Ishikawa (cell line): Measurements from ENCODE around the gene CD248.

ENCODE experiments used
- CEBPB ChIP-seq: IDR thresholded peaks from 2 replicates; pipeline ENCODE4 v1.6.1; 2012
- CREB1 ChIP-seq: IDR thresholded peaks from 2 replicates; pipeline ENCODE4 v1.6.1; 2012; ENCODE audit warnings: low read depth
- EGR1 ChIP-seq: IDR thresholded peaks from 2 replicates; pipeline ENCODE4 v1.6.1; 2012
- EP300 ChIP-seq: IDR thresholded peaks from 2 replicates; pipeline ENCODE4 v1.6.1; 2012; ENCODE audit warnings: borderline replicate concordance
- FOXM1 ChIP-seq: IDR thresholded peaks from 2 replicates; pipeline ENCODE4 v1.6.1; 2012; ENCODE audit warnings: low read depth, borderline replicate concordance
- NFIC ChIP-seq: IDR thresholded peaks from 2 replicates; pipeline ENCODE4 v1.6.1; 2012
- RAD21 ChIP-seq: IDR thresholded peaks from 2 replicates; pipeline ENCODE4 v1.6.1; 2012; ENCODE audit warnings: low read depth
- TAF1 ChIP-seq: IDR thresholded peaks from 2 replicates; pipeline ENCODE4 v1.6.1; 2012; ENCODE audit warnings: low read depth, mild to moderate bottlenecking
- TCF12 ChIP-seq: IDR thresholded peaks from 2 replicates; pipeline ENCODE4 v1.6.1; 2012; ENCODE audit warnings: low read depth
- TEAD4 ChIP-seq: IDR thresholded peaks from 2 replicates; pipeline ENCODE4 v1.6.1; 2012
- YY1 ChIP-seq: IDR thresholded peaks from 2 replicates; pipeline ENCODE4 v1.6.1; 2012; ENCODE audit warnings: low read depth
- ZBTB7A ChIP-seq: IDR thresholded peaks from 2 replicates; pipeline ENCODE4 v1.6.1; 2012; ENCODE audit warnings: low read depth
- TF ChIP-seq, protein P1 (sequence below): IDR thresholded peaks from 2 replicates; pipeline ENCODE4 v1.6.1; 2012
- TF ChIP-seq, protein P2 (sequence below): IDR thresholded peaks from 2 replicates; pipeline ENCODE4 v1.6.1; 2012
- TF ChIP-seq, protein P3 (sequence below): IDR thresholded peaks from 2 replicates; pipeline ENCODE4 v1.6.1; 2012; ENCODE audit warnings: low read depth, mild to moderate bottlenecking

CD248 gene

DNA sequence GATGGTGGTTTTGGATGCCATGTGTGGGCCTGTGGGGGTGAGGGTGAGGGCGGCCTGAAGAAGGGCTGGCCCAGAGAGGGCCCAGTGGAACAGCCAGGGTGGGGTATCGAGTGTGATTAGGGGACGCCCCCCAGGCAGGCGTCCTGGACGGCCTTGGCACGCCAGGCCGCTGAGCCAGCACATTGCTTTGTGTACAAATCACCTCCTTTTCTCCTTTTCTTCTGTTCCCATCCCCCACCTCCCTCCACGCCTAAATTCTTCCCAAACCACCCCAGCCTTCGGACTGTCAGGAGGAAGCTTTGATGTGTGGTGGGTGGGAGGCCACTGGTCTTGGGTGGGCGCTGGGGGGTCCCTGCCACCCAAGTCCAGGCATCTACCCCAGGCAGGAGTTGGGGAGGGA, 7.8 kb upstream of the CD248 start:
- TF ChIP-seq CREB1 = no peak
- TF ChIP-seq CEBPB = no peak
- TF ChIP-seq ZBTB7A = no peak
- no peak for TF ChIP-seq RAD21

DNA sequence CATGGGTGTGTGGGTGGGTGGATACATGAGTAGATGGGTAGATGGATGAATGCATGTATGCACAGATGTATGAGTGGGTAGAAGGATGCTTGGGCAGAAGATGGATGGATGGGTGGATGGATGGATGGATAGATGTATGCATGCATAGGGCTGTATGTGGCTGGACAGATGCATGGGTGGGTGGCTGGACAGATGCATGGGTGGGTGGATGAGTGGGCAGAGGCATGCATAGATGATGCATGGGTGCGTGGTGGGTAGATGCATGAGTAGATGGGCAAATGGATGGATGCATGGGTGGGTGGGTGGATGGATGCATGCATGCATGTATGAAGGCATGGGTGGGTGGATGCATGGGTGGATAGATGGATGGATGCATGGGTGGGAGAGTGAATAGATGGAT, 6.8 kb upstream of the CD248 start:
- TF ChIP-seq NFIC (no peak), FOXM1 (no peak), EGR1 (no peak), CREB1 (no peak), TAF1 (no peak), RAD21 (no peak), TCF12 (no peak), CEBPB (no peak), EP300 (no peak), ZBTB7A (no peak), TEAD4 (no peak)
- TF ChIP-seq, protein P1, sequence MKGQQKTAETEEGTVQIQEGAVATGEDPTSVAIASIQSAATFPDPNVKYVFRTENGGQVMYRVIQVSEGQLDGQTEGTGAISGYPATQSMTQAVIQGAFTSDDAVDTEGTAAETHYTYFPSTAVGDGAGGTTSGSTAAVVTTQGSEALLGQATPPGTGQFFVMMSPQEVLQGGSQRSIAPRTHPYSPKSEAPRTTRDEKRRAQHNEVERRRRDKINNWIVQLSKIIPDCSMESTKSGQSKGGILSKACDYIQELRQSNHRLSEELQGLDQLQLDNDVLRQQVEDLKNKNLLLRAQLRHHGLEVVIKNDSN = no peak
- TF ChIP-seq, protein P2, sequence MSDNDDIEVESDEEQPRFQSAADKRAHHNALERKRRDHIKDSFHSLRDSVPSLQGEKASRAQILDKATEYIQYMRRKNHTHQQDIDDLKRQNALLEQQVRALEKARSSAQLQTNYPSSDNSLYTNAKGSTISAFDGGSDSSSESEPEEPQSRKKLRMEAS = no peak
- TF ChIP-seq, protein P3, sequence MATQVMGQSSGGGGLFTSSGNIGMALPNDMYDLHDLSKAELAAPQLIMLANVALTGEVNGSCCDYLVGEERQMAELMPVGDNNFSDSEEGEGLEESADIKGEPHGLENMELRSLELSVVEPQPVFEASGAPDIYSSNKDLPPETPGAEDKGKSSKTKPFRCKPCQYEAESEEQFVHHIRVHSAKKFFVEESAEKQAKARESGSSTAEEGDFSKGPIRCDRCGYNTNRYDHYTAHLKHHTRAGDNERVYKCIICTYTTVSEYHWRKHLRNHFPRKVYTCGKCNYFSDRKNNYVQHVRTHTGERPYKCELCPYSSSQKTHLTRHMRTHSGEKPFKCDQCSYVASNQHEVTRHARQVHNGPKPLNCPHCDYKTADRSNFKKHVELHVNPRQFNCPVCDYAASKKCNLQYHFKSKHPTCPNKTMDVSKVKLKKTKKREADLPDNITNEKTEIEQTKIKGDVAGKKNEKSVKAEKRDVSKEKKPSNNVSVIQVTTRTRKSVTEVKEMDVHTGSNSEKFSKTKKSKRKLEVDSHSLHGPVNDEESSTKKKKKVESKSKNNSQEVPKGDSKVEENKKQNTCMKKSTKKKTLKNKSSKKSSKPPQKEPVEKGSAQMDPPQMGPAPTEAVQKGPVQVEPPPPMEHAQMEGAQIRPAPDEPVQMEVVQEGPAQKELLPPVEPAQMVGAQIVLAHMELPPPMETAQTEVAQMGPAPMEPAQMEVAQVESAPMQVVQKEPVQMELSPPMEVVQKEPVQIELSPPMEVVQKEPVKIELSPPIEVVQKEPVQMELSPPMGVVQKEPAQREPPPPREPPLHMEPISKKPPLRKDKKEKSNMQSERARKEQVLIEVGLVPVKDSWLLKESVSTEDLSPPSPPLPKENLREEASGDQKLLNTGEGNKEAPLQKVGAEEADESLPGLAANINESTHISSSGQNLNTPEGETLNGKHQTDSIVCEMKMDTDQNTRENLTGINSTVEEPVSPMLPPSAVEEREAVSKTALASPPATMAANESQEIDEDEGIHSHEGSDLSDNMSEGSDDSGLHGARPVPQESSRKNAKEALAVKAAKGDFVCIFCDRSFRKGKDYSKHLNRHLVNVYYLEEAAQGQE = no peak

DNA sequence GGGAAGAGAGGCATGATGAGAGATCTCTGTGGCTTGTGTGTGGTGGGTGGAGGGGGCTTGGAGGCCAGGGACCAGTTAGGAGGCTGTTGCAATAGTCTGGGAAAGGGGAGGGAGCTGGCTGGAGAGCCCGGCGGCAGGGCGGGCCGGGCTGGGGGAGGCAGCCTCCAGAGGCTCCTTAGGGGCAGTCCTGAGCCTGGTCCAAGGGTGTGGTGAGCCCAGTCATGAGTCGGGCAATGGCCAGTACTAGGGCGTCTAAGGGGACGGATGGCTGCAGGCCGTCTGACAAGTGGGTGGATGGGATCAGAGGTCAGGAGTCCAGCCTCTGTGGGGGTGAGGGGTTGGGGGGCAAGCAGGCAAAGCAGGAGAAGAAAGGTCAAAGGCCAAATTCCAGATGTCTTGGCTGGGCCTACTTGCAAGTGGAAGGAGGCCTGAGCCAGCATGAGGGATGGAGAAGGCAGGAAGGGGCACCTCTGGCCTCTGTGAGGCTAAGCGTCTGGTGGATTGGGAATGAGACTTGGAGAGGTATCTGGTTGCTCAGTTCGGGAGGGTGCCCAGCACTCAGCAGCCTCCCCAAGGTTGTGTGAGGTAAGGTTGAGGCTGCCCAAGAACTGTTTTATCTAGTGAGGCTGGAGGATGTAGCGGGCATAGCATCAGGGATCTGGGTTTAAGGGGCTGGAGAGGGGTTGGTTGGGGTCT, 6.0 kb upstream of the CD248 start:
- TF ChIP-seq TEAD4 (no peak), EGR1 (no peak), TCF12 (no peak), EP300 (no peak), TAF1 (no peak), FOXM1 (no peak), RAD21 (no peak), CEBPB (no peak), CREB1 (no peak), YY1 (no peak), ZBTB7A (no peak), NFIC (no peak)
- TF ChIP-seq, protein P3 = no peak
- TF ChIP-seq, protein P1 = no peak
- TF ChIP-seq, protein P2 = no peak

DNA sequence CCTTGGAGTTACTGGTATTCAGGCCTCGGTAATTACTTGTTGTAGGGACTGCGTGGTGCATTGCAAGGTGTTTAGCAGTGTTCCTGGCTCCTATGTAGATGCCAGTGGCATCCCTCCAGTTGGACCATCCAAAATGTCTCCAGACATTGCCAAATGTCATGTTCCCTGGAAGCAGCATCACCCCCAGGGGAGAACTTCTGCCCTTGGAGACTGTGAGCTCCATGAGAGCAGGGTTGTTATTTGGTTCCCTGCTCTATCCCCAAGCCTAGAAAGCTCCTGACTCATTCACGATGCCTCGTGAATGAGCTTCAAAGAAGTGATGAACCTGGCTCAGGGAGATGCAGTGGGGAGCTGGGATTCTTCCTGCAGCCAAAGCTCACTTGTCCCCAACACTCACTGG, 4.8 kb upstream of the CD248 start:
- TF ChIP-seq ZBTB7A (no peak), TAF1 (no peak), CEBPB (no peak), NFIC (no peak), CREB1 (no peak), EGR1 (no peak), TEAD4 (no peak), RAD21 (no peak), YY1 (no peak), TCF12 (no peak)
- TF ChIP-seq, protein P3 = no peak
